ENCODE measurements around the gene CNKSR2.
A peak's percentile ranks its signal among the peaks of the same experiment; 100 is the strongest.
"Not testable (repeated sequence)": the region's sequence is repeated elsewhere in the genome, so short reads cannot be mapped to it uniquely, and the experiment has no call there.

The CNKSR2 gene

DNA sequence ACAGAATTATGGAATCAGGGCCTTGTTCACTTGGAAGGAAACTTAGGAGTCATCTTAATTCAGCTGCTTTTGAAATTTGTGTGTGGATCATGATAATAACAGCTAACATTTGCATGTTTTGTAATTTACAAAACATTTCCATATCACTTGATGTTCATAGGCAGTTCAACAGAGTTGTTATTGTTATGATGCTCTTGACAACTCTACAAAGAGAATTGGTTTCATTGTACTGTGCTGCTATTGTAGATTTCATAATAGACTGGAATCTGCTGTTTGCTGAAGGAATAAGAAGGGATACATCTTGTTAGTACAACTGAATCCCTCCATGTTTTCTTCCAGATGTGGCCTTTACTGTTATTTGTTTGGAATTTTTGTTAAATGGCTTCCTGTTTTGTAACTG lies 83.5 kb downstream of the CNKSR2 start:
- POLR2A ChIA-PET: no interaction called here
- CTCF ChIA-PET: no interaction called here

GRCh38 chrX:21469071-21469470 lies 94.9 kb downstream of the CNKSR2 start:
- no peak overlapping the region for H3K4me3 ChIP-seq (ENCODE audit: low read depth, low read length)
- ChIA-PET CTCF (no interaction called here), POLR2A (no interaction called here)
- no peak for DNase-seq (ENCODE audit: low read depth, low spot score)
- TF ChIP-seq, protein P1, sequence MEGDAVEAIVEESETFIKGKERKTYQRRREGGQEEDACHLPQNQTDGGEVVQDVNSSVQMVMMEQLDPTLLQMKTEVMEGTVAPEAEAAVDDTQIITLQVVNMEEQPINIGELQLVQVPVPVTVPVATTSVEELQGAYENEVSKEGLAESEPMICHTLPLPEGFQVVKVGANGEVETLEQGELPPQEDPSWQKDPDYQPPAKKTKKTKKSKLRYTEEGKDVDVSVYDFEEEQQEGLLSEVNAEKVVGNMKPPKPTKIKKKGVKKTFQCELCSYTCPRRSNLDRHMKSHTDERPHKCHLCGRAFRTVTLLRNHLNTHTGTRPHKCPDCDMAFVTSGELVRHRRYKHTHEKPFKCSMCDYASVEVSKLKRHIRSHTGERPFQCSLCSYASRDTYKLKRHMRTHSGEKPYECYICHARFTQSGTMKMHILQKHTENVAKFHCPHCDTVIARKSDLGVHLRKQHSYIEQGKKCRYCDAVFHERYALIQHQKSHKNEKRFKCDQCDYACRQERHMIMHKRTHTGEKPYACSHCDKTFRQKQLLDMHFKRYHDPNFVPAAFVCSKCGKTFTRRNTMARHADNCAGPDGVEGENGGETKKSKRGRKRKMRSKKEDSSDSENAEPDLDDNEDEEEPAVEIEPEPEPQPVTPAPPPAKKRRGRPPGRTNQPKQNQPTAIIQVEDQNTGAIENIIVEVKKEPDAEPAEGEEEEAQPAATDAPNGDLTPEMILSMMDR (IDR thresholded peaks at IDR 0.05; ENCODE audit: insufficient read depth, low read length, missing control alignments): no peak

More for the DNA sequence above, 83.5 kb downstream of the CNKSR2 start:
- DNase-seq (ENCODE audit: low read depth, low spot score): no peak
- TF ChIP-seq, protein P1 (IDR thresholded peaks at IDR 0.05; ENCODE audit: insufficient read depth, low read length, missing control alignments): no peak
- no peak overlapping the region for H3K4me3 ChIP-seq (ENCODE audit: low read depth, low read length)

- ChIA-PET POLR2A (no interaction called here), CTCF (interaction anchor here (4.8 kb wide), 1 partner anchor 948 kb away, joined by 62 read pairs; no protein-coding TSS in a partner anchor)
- TF ChIP-seq, protein P1 (IDR thresholded peaks at IDR 0.05; ENCODE audit: insufficient read depth, low read length, missing control alignments): no peak
These were observed 102.7 kb downstream of the CNKSR2 start for GRCh38 chrX:21476909-21477308.

DNA sequence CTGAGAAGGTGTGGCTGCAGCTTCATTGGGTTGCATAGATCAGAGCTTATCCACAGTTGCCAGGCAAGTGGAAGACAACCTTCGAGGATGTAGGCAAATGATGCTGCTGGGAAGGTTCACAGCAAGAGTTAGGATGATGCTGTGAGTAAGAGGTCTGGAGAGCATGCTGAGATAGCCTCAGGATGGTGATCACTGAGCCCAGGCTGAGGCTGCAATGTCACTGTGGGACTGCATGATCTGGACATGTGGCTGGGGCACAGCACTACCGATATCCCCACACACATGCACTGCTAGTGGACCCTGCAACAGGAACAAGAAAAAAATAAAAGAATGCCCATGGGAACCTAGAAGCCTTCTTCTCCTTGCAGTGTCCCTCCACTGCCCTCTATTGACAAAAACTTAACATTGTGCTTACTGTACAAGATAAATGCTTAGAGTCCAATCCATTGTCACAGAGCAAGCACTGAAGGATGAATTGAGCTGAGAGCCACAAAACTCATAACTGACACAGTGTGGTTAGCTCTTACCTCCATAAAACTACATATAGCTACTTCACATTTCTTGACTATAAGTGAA lies 105.6 kb downstream of the CNKSR2 start:
- ChIA-PET POLR2A (interaction anchor here (0.6 kb wide), 1 partner anchor 920 kb away, joined by 3 read pairs; no protein-coding TSS in a partner anchor), CTCF (interaction anchor here (0.6 to 4.8 kb wide), 11 partner anchors 9 to 957 kb away, joined by 3 to 62 read pairs (median 4); no protein-coding TSS in a partner anchor)
- TF ChIP-seq, protein P1 (IDR thresholded peaks at IDR 0.05; ENCODE audit: insufficient read depth, low read length, missing control alignments): peak; percentile 51
- no peak overlapping the region for H3K4me3 ChIP-seq (ENCODE audit: low read depth, low read length)
- peak; percentile 5 for DNase-seq (ENCODE audit: low read depth, low spot score)

More at GRCh38 chrX:21476909-21477308, 102.7 kb downstream of the CNKSR2 start:
- H3K4me3 ChIP-seq (ENCODE audit: low read depth, low read length): no peak overlapping the region
- DNase-seq (ENCODE audit: low read depth, low spot score): no peak

GRCh38 chrX:21481761-21482160 lies 107.5 kb downstream of the CNKSR2 start:
- no peak overlapping the region for H3K4me3 ChIP-seq (ENCODE audit: low read depth, low read length)
- TF ChIP-seq, protein P1 (IDR thresholded peaks at IDR 0.05; ENCODE audit: insufficient read depth, low read length, missing control alignments): no peak
- no peak for DNase-seq (ENCODE audit: low read depth, low spot score)
- ChIA-PET POLR2A (no interaction called here), CTCF (interaction anchor here (1.1 to 1.7 kb wide), 2 partner anchors 244 to 952 kb away, joined by 3 to 7 read pairs; no protein-coding TSS in a partner anchor)

DNA sequence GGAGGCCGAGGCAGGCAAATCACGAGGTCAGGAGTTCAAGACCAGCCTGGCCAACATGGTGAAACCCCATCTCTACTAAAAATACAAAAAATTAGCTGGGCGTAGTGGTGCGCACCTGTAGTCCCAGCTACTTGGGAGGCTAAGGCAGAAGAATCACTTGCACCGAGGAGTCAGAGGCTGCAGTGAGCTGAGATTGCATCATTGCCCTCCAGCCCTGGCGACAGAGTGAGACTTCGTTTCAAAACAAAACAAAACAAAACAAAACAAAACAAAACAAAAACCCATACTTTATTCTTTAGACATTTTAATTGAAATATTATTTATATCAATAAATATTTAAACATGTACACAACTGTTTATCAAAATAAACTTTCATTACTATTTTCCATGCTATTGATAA lies 109.8 kb downstream of the CNKSR2 start:
- CTCF ChIA-PET: interaction anchor here (1.3 kb wide), 1 partner anchor 951 kb away, joined by 3 read pairs; no protein-coding TSS in a partner anchor
- POLR2A ChIA-PET; DNase-seq (ENCODE audit: low read depth, low spot score); H3K4me3 ChIP-seq (ENCODE audit: low read depth, low read length): not testable (repeated sequence)

DNA sequence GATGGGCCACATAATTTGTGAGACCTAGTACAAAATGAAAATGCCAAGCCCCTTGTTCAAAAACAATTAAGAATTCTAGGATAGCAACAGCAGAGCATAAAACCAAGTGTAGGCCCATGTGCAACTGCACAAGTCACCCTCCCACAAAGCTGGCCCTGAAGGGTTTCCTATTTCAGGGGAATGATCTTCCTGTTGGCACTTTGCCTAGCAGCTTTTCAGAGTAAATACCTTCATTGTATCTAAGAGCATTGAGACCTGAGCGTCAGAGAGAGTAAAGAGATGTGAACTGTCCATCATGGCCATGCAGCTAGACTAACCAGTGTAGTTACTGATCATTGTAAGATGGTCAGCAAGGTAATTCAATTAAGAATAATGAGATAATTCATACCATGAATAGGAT lies 113.6 kb downstream of the CNKSR2 start:
- CTCF ChIA-PET: no interaction called here
- no peak overlapping the region for H3K4me3 ChIP-seq (ENCODE audit: low read depth, low read length)
- POLR2A ChIA-PET: no interaction called here
- TF ChIP-seq, protein P1 (IDR thresholded peaks at IDR 0.05; ENCODE audit: insufficient read depth, low read length, missing control alignments): no peak
- DNase-seq (ENCODE audit: low read depth, low spot score): no peak

Measured in AG04449 (cell line).